ENCODE measurements around the gene TBC1D22A.

DNA sequence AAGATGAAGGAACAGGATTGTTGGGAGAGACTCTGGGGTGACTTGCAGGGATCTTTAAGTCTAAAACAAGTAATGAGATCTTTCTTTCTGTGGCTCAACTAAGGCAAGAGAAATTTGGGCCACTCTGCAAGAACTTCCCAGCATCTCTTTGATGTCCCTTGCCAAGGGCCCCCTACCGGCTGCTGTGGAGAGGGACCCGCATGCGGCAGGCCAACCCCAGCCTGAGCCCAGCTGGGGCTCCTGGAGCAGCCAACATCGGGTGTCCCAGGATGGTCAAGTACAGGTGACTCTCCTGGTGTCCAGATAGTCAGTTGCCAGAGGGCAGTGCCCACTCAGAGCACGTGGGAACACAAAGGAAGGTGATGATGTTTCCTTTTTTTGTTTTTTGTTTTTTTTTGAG is 363.2 kb downstream of the TBC1D22A start:
- TF ChIP-seq EZH2 (optimal IDR thresholded peaks at IDR 0.05; ENCODE audit: low read depth, low read length) = no peak
- TF ChIP-seq, protein P1, sequence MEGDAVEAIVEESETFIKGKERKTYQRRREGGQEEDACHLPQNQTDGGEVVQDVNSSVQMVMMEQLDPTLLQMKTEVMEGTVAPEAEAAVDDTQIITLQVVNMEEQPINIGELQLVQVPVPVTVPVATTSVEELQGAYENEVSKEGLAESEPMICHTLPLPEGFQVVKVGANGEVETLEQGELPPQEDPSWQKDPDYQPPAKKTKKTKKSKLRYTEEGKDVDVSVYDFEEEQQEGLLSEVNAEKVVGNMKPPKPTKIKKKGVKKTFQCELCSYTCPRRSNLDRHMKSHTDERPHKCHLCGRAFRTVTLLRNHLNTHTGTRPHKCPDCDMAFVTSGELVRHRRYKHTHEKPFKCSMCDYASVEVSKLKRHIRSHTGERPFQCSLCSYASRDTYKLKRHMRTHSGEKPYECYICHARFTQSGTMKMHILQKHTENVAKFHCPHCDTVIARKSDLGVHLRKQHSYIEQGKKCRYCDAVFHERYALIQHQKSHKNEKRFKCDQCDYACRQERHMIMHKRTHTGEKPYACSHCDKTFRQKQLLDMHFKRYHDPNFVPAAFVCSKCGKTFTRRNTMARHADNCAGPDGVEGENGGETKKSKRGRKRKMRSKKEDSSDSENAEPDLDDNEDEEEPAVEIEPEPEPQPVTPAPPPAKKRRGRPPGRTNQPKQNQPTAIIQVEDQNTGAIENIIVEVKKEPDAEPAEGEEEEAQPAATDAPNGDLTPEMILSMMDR (IDR thresholded peaks at IDR 0.05; ENCODE audit: low read length) = no peak
